CD4-positive, alpha-beta T cell treated with Interleukin-15 for 1 hour (primary cell): ENCODE measurements around the gene FCMR.
A peak's percentile ranks its signal among the peaks of the same experiment; 100 is the strongest.
"Not testable (repeated sequence)": the region's sequence is repeated elsewhere in the genome, so short reads cannot be mapped to it uniquely, and the experiment has no call there.

Source experiments
- DNase-seq: peaks from one replicate; pipeline ENCODE4 v3.0.0-alpha.2; 2020

The FCMR gene

GRCh38 chr1:206949641-206950040, 27.9 kb upstream of the FCMR start:
- DNase-seq, result no peak

GRCh38 chr1:206949208-206949607, 27.5 kb upstream of the FCMR start:
- no peak for DNase-seq

- DNase-seq, result no peak
Measured at GRCh38 chr1:206947255-206947654, 25.5 kb upstream of the FCMR start.

- DNase-seq, result no peak
Measured at GRCh38 chr1:206946261-206946660, 24.5 kb upstream of the FCMR start, which contains the start of gene PIGR. TSS of gene PIGR (minus strand) at chr1:206946466. CDS start at chr1:206940531, 5,935 bp downstream.

GRCh38 chr1:206945779-206946178, 24.0 kb upstream of the FCMR start:
- DNase-seq, result no peak

- no peak for DNase-seq
Measured at GRCh38 chr1:206944703-206945102, 23.0 kb upstream of the FCMR start.

GRCh38 chr1:206941766-206942418, 20.2 kb upstream of the FCMR start:
- DNase-seq, result no peak

- no peak for DNase-seq
Measured at GRCh38 chr1:206940588-206940936, 18.8 kb upstream of the FCMR start.

- DNase-seq, result no peak
Measured at GRCh38 chr1:206939841-206940587, 18.3 kb upstream of the FCMR start.

GRCh38 chr1:206939131-206939530, 17.4 kb upstream of the FCMR start:
- DNase-seq, result no peak

- DNase-seq, result no peak
Measured at GRCh38 chr1:206937425-206937824, 15.7 kb upstream of the FCMR start.

- peak; percentile 40 for DNase-seq
Measured at GRCh38 chr1:206935491-206936067, 13.8 kb upstream of the FCMR start.

- DNase-seq, result peak; percentile 70
Measured at GRCh38 chr1:206933333-206933945, 11.7 kb upstream of the FCMR start.

- DNase-seq, result no peak
Measured at GRCh38 chr1:206932177-206932576, 10.4 kb upstream of the FCMR start.

- DNase-seq, result no peak
Measured at GRCh38 chr1:206931709-206932108, 10.0 kb upstream of the FCMR start.

- peak; percentile 74 for DNase-seq
Measured at GRCh38 chr1:206930210-206930798, 8.6 kb upstream of the FCMR start.

- no peak for DNase-seq
Measured at GRCh38 chr1:206929524-206929923, 7.8 kb upstream of the FCMR start.

GRCh38 chr1:206926286-206926685, 4.5 kb upstream of the FCMR start:
- DNase-seq, result no peak

GRCh38 chr1:206925106-206925736, 3.5 kb upstream of the FCMR start:
- peak; percentile 84 for DNase-seq

- peak; percentile 43 for DNase-seq
Measured at GRCh38 chr1:206924592-206925105, 2.9 kb upstream of the FCMR start.

- DNase-seq, result not testable (repeated sequence)
Measured at GRCh38 chr1:206923961-206924557, 2.3 kb upstream of the FCMR start.
